ENCODE data around the gene PCID2. TPM values are rescaled to one million over a fixed set of nuclear protein-coding genes. Genes with fewer than 3 reads are reported as not detected.

The PCID2 gene
- total and polyA plus RNA-seq, 11 donors: 30.0 to 60.2 (median 45.2) TPM

GRCh38 chr13:113179374-113180230 is 28.9 kb downstream of the PCID2 start:
- peak in 1 of 5 donors; percentile 64 for DNase-seq
- H3K27me3 ChIP-seq: no peaks in the 10 kb centered on the region
- peak overlapping the region in 7 of 12 donors; percentile 6 to 60 (median 37) for H3K27ac ChIP-seq
- no peaks in the 10 kb centered on the region for H3K9me3 ChIP-seq
- H3K4me3 ChIP-seq: no peak overlapping the region
- H3K4me1 ChIP-seq: peaks cover 0 to 44% (median 14%) of the 10 kb centered on the region in 12 donors
- H3K36me3 ChIP-seq: peaks cover 0 to 100% (median 95%) of the 10 kb centered on the region in 9 donors
- no peak for TF ChIP-seq POLR2A (IDR thresholded peaks at IDR 0.05)
- no peak for TF ChIP-seq CTCF (IDR thresholded peaks at IDR 0.05)
- intact Hi-C loops (cut with DNase I): no loop called here
- ATAC-seq: peak; percentile 12 to 85 (median 52)
- 66 to 71% (median 69%) methylated on average over 28 of the region's 28 CpGs for WGBS, 4 donors

GRCh38 chr13:113178896-113179167 is 29.6 kb downstream of the PCID2 start:
- Histone ChIP-seq H3K4me1 (peaks cover 0 to 42% (median 14%) of the 10 kb centered on the region in 12 donors), H3K4me3 (no peak overlapping the region), H3K27ac (peak overlapping the region in 4 of 12 donors; percentile 11 to 60 (median 44)), H3K27me3 (no peaks in the 10 kb centered on the region), H3K9me3 (no peaks in the 10 kb centered on the region), H3K36me3 (peaks cover 0 to 97% (median 87%) of the 10 kb centered on the region in 9 donors)
- WGBS, 4 donors: 35 to 47% (median 41%) methylated on average over 3 of the region's 3 CpGs
- DNase-seq (no peak), ATAC-seq (no peak)
- TF ChIP-seq POLR2A (IDR thresholded peaks at IDR 0.05): no peak
- intact Hi-C loops (cut with DNase I): no loop called here

- Histone ChIP-seq H3K9me3 (no peaks in the 10 kb centered on the region), H3K27me3 (no peaks in the 10 kb centered on the region), H3K36me3 (peaks cover 0 to 96% (median 82%) of the 10 kb centered on the region in 9 donors), H3K4me1 (peaks cover 0 to 42% (median 14%) of the 10 kb centered on the region in 12 donors), H3K27ac (peak overlapping the region in 4 of 12 donors; percentile 7 to 60 (median 44)), H3K4me3 (no peak overlapping the region)
- WGBS, 4 donors: 55 to 64% (median 60%) methylated on average over 25 of the region's 25 CpGs
- intact Hi-C loops (cut with DNase I): no loop called here
- no peak for DNase-seq
- TF ChIP-seq CTCF (IDR thresholded peaks at IDR 0.05) (no peak), POLR2A (IDR thresholded peaks at IDR 0.05) (no peak)
- peak in 3 of 4 donors; percentile 12 to 30 (median 14) for ATAC-seq
Observed at GRCh38 chr13:113178070-113178895, 30.2 kb downstream of the PCID2 start.

- peak overlapping the region in 1 of 12 donors; percentile 67 for H3K27ac ChIP-seq
Observed at GRCh38 chr13:113176822-113177221, 31.6 kb downstream of the PCID2 start.

More at GRCh38 chr13:113176822-113177221, 31.6 kb downstream of the PCID2 start:
- DNase-seq: no peak
- Histone ChIP-seq H3K27me3 (no peaks in the 10 kb centered on the region), H3K9me3 (no peaks in the 10 kb centered on the region), H3K4me1 (peaks cover 0 to 42% (median 14%) of the 10 kb centered on the region in 12 donors), H3K36me3 (peaks cover 0 to 92% (median 79%) of the 10 kb centered on the region in 9 donors), H3K4me3 (no peak overlapping the region)
- 97 to 98% (median 98%) methylated on average over 14 of the region's 14 CpGs for WGBS, 4 donors
- TF ChIP-seq POLR2A (IDR thresholded peaks at IDR 0.05): no peak
- no peak for TF ChIP-seq CTCF (IDR thresholded peaks at IDR 0.05)
- intact Hi-C loops (cut with DNase I): no loop called here
- no peak for ATAC-seq

Measured in heart left ventricle (tissue), 16 donors.